ENCODE data around the gene CTNNA1. TPM values are rescaled to one million over a fixed set of nuclear protein-coding genes. Genes with fewer than 3 reads are reported as not detected.

CTNNA1 gene
- total and polyA plus RNA-seq, 4 donors, result 115 to 480 (median 302) TPM

DNA sequence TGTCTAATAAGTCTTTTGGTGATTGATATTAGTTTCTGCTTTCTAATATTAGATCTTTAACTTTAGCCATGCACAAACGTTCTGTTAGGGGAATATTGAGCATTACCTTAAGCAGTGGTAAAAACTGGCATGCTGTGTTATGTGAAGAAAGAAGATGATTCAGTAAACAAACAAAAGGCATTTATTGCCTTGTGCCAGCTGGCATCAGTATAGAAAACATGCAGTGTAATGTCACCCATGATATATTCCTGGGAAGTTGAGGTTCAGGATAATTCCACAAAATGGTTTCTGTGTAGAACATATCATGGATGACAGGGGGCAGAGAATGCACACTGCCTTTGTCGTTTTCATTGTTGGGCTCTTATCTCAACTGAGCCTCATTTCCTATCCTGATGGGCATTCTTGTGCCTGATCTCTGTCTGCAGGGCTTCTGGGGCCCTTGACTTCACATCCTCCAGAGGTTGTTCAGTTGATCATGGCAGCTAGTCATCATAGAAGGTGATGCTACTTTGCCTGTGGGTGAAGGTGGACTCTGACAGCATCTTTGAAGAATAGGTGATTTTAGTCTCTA, 97.7 kb downstream of the CTNNA1 start:
- Histone ChIP-seq H3K4me1 (ENCODE audit: control insufficient read depth in 5 of 5, insufficient read depth in 5 of 5, low read length in 5 of 5) (peaks cover 3 to 26% (median 10%) of the 10 kb centered on the region in 5 donors), H3K27ac (ENCODE audit: low read depth in 1 of 2, low read length in 1 of 2) (no peak overlapping the region), H3K27me3 (ENCODE audit: control insufficient read depth in 3 of 3, insufficient read depth in 3 of 3, low read length in 2 of 3) (no peaks in the 10 kb centered on the region), H3K4me3 (no peak overlapping the region), H3K36me3 (ENCODE audit: control insufficient read depth in 4 of 4, insufficient read depth in 4 of 4, low read length in 4 of 4) (no peaks in the 10 kb centered on the region), H3K9ac (ENCODE audit: insufficient read depth in 1 of 2, low read length in 2 of 2) (no peak overlapping the region), H3K9me3 (ENCODE audit: control insufficient read depth in 4 of 4, insufficient read depth in 3 of 4, low read length in 3 of 4) (no peaks in the 10 kb centered on the region)
- DNase-seq (no peak), ATAC-seq (ENCODE audit: insufficient read depth, low FRiP score) (no peak)
- TF ChIP-seq CTCF (IDR thresholded peaks at IDR 0.05; ENCODE audit: control extremely low read depth, extremely low read depth), result no peak
- 41 to 50% methylated on average over 2 of the region's 2 CpGs for WGBS, 2 donors

- TF ChIP-seq CTCF (IDR thresholded peaks at IDR 0.05; ENCODE audit: control extremely low read depth, extremely low read depth), result no peak
- no peak overlapping the region for H3K9ac ChIP-seq (ENCODE audit: insufficient read depth in 1 of 2, low read length in 2 of 2)
- no peaks in the 10 kb centered on the region for H3K27me3 ChIP-seq (ENCODE audit: control insufficient read depth in 3 of 3, insufficient read depth in 3 of 3, low read length in 2 of 3)
- DNase-seq (no peak), ATAC-seq (ENCODE audit: insufficient read depth, low FRiP score) (no peak)
- 73 to 80% methylated on average over 9 of the region's 9 CpGs for WGBS, 2 donors
- no peak overlapping the region for H3K4me3 ChIP-seq
- no peaks in the 10 kb centered on the region for H3K9me3 ChIP-seq (ENCODE audit: control insufficient read depth in 4 of 4, insufficient read depth in 3 of 4, low read length in 3 of 4)
- no peak overlapping the region for H3K27ac ChIP-seq (ENCODE audit: low read depth in 1 of 2, low read length in 1 of 2)
- H3K36me3 ChIP-seq (ENCODE audit: control insufficient read depth in 4 of 4, insufficient read depth in 4 of 4, low read length in 4 of 4), result peaks cover 0 to under 1% (median 0%) of the 10 kb centered on the region in 4 donors
- H3K4me1 ChIP-seq (ENCODE audit: control insufficient read depth in 5 of 5, insufficient read depth in 5 of 5, low read length in 5 of 5), result peaks cover 3 to 21% (median 10%) of the 10 kb centered on the region in 5 donors
Observed at GRCh38 chr5:138853132-138853531, 99.9 kb downstream of the CTNNA1 start.

DNA sequence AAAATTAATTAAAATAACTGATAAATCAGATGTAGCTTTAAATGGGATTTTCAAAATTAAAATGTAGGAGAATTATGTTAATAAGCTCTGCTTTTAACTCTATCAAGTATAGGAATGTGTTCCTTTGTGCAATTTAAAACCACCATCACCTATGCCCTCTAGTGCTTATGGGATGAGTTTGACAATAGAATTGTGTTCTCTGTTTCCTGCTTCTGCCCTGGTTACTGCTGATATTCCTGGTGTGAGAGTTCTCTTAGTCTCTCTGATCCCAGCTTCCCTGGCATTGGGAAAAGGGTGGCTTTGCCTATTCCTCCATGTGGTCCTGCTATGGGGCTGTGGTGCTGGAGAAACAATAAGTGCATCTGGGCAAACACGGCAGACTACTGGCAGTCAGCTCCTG, 113.8 kb downstream of the CTNNA1 start:
- H3K27ac ChIP-seq (ENCODE audit: low read depth in 1 of 2, low read length in 1 of 2), result no peak overlapping the region
- peaks cover 6 to 20% (median 9%) of the 10 kb centered on the region in 5 donors for H3K4me1 ChIP-seq (ENCODE audit: control insufficient read depth in 5 of 5, insufficient read depth in 5 of 5, low read length in 5 of 5)
- no peak overlapping the region for H3K4me3 ChIP-seq
- peaks cover 0 to 10% (median 1%) of the 10 kb centered on the region in 4 donors for H3K9me3 ChIP-seq (ENCODE audit: control insufficient read depth in 4 of 4, insufficient read depth in 3 of 4, low read length in 3 of 4)
- peaks cover 0 to 7% (median 5%) of the 10 kb centered on the region in 4 donors for H3K36me3 ChIP-seq (ENCODE audit: control insufficient read depth in 4 of 4, insufficient read depth in 4 of 4, low read length in 4 of 4)
- ATAC-seq (ENCODE audit: insufficient read depth, low FRiP score) (no peak), DNase-seq (no peak)
- no peak overlapping the region for H3K9ac ChIP-seq (ENCODE audit: insufficient read depth in 1 of 2, low read length in 2 of 2)
- H3K27me3 ChIP-seq (ENCODE audit: control insufficient read depth in 3 of 3, insufficient read depth in 3 of 3, low read length in 2 of 3), result no peaks in the 10 kb centered on the region
- 82 to 94% methylated on average over 1 of the region's 1 CpG for WGBS, 2 donors
- no peak for TF ChIP-seq CTCF (IDR thresholded peaks at IDR 0.05; ENCODE audit: control extremely low read depth, extremely low read depth)

DNA sequence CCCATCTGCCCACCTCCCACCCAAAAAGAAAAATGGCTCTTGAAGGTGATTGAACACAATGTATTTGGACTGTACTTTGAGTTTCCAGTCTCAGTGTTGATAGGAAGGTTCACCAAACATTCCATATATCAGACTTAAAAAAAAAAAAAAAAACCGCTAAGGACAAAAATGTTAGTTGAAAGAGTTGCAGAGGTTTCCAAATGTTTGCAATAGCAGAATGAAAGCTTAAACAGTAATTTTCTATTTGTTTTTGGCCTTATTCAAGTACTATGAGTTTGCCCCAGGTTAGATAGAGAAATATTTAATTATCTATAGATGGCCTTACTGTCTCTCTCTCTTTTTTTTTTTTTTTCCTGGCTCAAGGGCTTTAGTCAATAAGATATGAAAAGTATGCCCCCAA, 115.8 kb downstream of the CTNNA1 start:
- H3K27me3 ChIP-seq (ENCODE audit: control insufficient read depth in 3 of 3, insufficient read depth in 3 of 3, low read length in 2 of 3), result no peaks in the 10 kb centered on the region
- H3K9ac ChIP-seq (ENCODE audit: insufficient read depth in 1 of 2, low read length in 2 of 2), result no peak overlapping the region
- TF ChIP-seq CTCF (IDR thresholded peaks at IDR 0.05; ENCODE audit: control extremely low read depth, extremely low read depth), result no peak
- WGBS, 2 donors, result 69 to 72% methylated on average over 1 of the region's 1 CpG
- no peak overlapping the region for H3K4me3 ChIP-seq
- H3K4me1 ChIP-seq (ENCODE audit: control insufficient read depth in 5 of 5, insufficient read depth in 5 of 5, low read length in 5 of 5), result peaks cover 13 to 32% (median 18%) of the 10 kb centered on the region in 5 donors
- no peak overlapping the region for H3K27ac ChIP-seq (ENCODE audit: low read depth in 1 of 2, low read length in 1 of 2)
- DNase-seq (no peak), ATAC-seq (ENCODE audit: insufficient read depth, low FRiP score) (no peak)
- H3K9me3 ChIP-seq (ENCODE audit: control insufficient read depth in 4 of 4, insufficient read depth in 3 of 4, low read length in 3 of 4), result no peaks in the 10 kb centered on the region
- H3K36me3 ChIP-seq (ENCODE audit: control insufficient read depth in 4 of 4, insufficient read depth in 4 of 4, low read length in 4 of 4), result peaks cover 0 to 1% (median 0%) of the 10 kb centered on the region in 4 donors

Data from lung (tissue), 12 donors.